Naive thymus-derived CD4-positive, alpha-beta T cell (primary cell): Measurements from ENCODE around the gene CLASRP. TPM values are rescaled to one million over a fixed set of nuclear protein-coding genes. Genes with fewer than 3 reads are reported as not detected.

Source experiments
- ATAC-seq: fragments of 150-1000 bp; cut with Tn5 transposase; 2 replicates; pipeline ENCODE4 v1.10.0; 2021; ENCODE audit warnings: mild to moderate bottlenecking, moderate library complexity
- CTCF ChIA-PET: fragments of 350-600 bp; sonication (Branson Sonifier 250); formaldehyde crosslinking; loops from one replicate; lab custom pipeline; 2021; ENCODE audit warnings: antibody characterized with exemption; lab: Charles Lee
- POLR2A ChIA-PET: fragments of 350-600 bp; sonication (Branson Sonifier 250); formaldehyde crosslinking; loops from one replicate; lab custom pipeline; 2021; ENCODE audit warnings: antibody characterized with exemption, inconsistent platforms; lab: Charles Lee
- DNase-seq, 9 donors: peaks; one replicate each; pipeline versions ENCODE4 v3.0.0 to v3.0.0-alpha.2; 2020 to 2022; ENCODE audit warnings: mixed read lengths in 1 of 9
- H3K27ac ChIP-seq: one replicate; pipeline ENCODE4 v1.7.0; 2013; ENCODE audit warnings: mild to moderate bottlenecking, low read depth, low read length, moderate library complexity
- H3K27me3 ChIP-seq, 2 donors: one replicate each; pipeline ENCODE4 v1.7.0; 2013; ENCODE audit warnings: low read length in 2 of 2, mild to moderate bottlenecking in 2 of 2, moderate library complexity in 2 of 2; ENCODE audit not compliant: control insufficient read depth in 2 of 2, insufficient read depth in 2 of 2
- H3K36me3 ChIP-seq, 3 experiments: 1 replicate in 2 of 3; 2 replicates in 1 of 3; pipeline ENCODE4 v1.7.0; 2013; ENCODE audit warnings: low read length in 3 of 3, mild to moderate bottlenecking in 3 of 3, moderate library complexity in 1 of 3; ENCODE audit not compliant: insufficient read depth in 3 of 3, control insufficient read depth in 2 of 3
- H3K4me1 ChIP-seq, 2 donors: one replicate each; pipeline ENCODE4 v1.7.0; 2013; ENCODE audit warnings: low read length in 2 of 2, mild to moderate bottlenecking in 2 of 2, moderate library complexity in 1 of 2; ENCODE audit not compliant: control insufficient read depth in 2 of 2, insufficient read depth in 2 of 2
- H3K4me3 ChIP-seq: 2 replicates; pipeline ENCODE4 v1.7.0; 2013; ENCODE audit warnings: mild to moderate bottlenecking, low read length
- H3K9me3 ChIP-seq, 3 experiments: 1 replicate in 2 of 3; 2 replicates in 1 of 3; pipeline ENCODE4 v1.7.0; 2013; ENCODE audit warnings: low read length in 3 of 3; ENCODE audit not compliant: control insufficient read depth in 2 of 3
- H3K27ac Mint-ChIP-seq, 9 donors: one replicate each; pipeline ENCODE4 v1.8.0; 2020 to 2022; ENCODE audit warnings: mixed read lengths in 9 of 9, mild to moderate bottlenecking in 8 of 9, moderate library complexity in 5 of 9, inconsistent platforms in 2 of 9
- H3K27me3 Mint-ChIP-seq, 5 donors: one replicate each; pipeline ENCODE4 v1.8.0; 2021 to 2022; ENCODE audit warnings: mixed read lengths in 5 of 5, mild to moderate bottlenecking in 1 of 5
- H3K36me3 Mint-ChIP-seq, 5 donors: one replicate each; pipeline ENCODE4 v1.8.0; 2020 to 2022; ENCODE audit warnings: mixed read lengths in 5 of 5, mild to moderate bottlenecking in 3 of 5, inconsistent platforms in 1 of 5
- H3K4me1 Mint-ChIP-seq, 7 donors: one replicate each; pipeline ENCODE4 v1.8.0; 2020 to 2022; ENCODE audit warnings: mixed read lengths in 7 of 7, mild to moderate bottlenecking in 3 of 7, inconsistent platforms in 1 of 7
- H3K4me3 Mint-ChIP-seq, 10 donors: one replicate each; pipeline ENCODE4 v1.8.0; 2020 to 2022; ENCODE audit warnings: mild to moderate bottlenecking in 10 of 10, mixed read lengths in 10 of 10, moderate library complexity in 6 of 10, inconsistent platforms in 2 of 10
- H3K9me3 Mint-ChIP-seq, 11 donors: one replicate each; pipeline ENCODE4 v1.8.0; 2020 to 2022; ENCODE audit warnings: mixed read lengths in 11 of 11, mild to moderate bottlenecking in 4 of 11, inconsistent platforms in 1 of 11, moderate library complexity in 1 of 11
- intact Hi-C, 2 donors: fragments of 100-400 bp; cut with micrococcal nuclease; formaldehyde crosslinking; loops; one replicate each; pipeline ENCODE4 v1.15.1; 2023
- polyA plus RNA-seq, 2 donors: library from polyadenylated mRNA; unstranded; fragments of 300-500 nt; fragmentation: Illumina TruSeq; gene quantifications; one replicate each; pipeline ENCODE4 v1.2.3, GENCODE V29; 2021
- total RNA-seq, 6 experiments: library from RNA in 5 of 6; stranded (reverse) in 5 of 6; gene quantifications; 1 replicate in 5 of 6; 2 replicates in 1 of 6; pipeline ENCODE4 v1.2.3 and lab custom pipeline; 2021 to 2026

CLASRP gene
- total and polyA plus RNA-seq, 7 experiments from 2014 or later, result 3.6 to 185 (median 152) TPM

GRCh38 chr19:45097450-45097775 lies 58.6 kb downstream of the CLASRP start:
- peak overlapping the region in 6 of 9 donors; percentile 22 to 81 (median 42) for H3K27ac Mint-ChIP-seq
- peak overlapping the region in 5 of 10 donors; percentile 24 to 97 (median 50) for H3K4me3 Mint-ChIP-seq
- Histone ChIP-seq H3K27me3 (no peaks in the 10 kb centered on the region), H3K9me3 (no peaks in the 10 kb centered on the region), H3K4me1 (peaks cover 28 to 39% of the 10 kb centered on the region in 2 donors), H3K36me3 (peaks cover 0 to 11% (median 0%) of the 10 kb centered on the region in 3 experiments), H3K4me3 (no peak overlapping the region), H3K27ac (no peak overlapping the region)
- DNase-seq (no peak), ATAC-seq (no peak)
- intact Hi-C loops, result no loop called here
- no peaks in the 10 kb centered on the region for H3K27me3 Mint-ChIP-seq
- CTCF ChIA-PET, result no interaction called here
- peaks cover 49 to 91% (median 80%) of the 10 kb centered on the region in 7 donors for H3K4me1 Mint-ChIP-seq
- H3K9me3 Mint-ChIP-seq, result peaks cover 0 to 5% (median 0%) of the 10 kb centered on the region in 11 donors
- POLR2A ChIA-PET, result interaction anchor here (1.0 kb wide), 1 partner anchor 53 kb away, joined by 3 read pairs; no protein-coding TSS in a partner anchor
- H3K36me3 Mint-ChIP-seq, result peaks cover 0 to 3% (median 0%) of the 10 kb centered on the region in 5 donors

- ChIA-PET CTCF (interaction anchor here (1.0 kb wide), 1 partner anchor 10 kb away, joined by 4 read pairs; no protein-coding TSS in a partner anchor), POLR2A (interaction anchor here (1.0 kb wide), 1 partner anchor 52 kb away, joined by 3 read pairs; no protein-coding TSS in a partner anchor)
- H3K27ac ChIP-seq, result no peak overlapping the region
- no peaks in the 10 kb centered on the region for H3K27me3 Mint-ChIP-seq
- intact Hi-C loops, result no loop called here
- ATAC-seq (no peak), DNase-seq (no peak)
- no peaks in the 10 kb centered on the region for H3K27me3 ChIP-seq
- H3K4me3 Mint-ChIP-seq, result peak overlapping the region in 7 of 10 donors; percentile 24 to 97 (median 48)
- no peaks in the 10 kb centered on the region for H3K9me3 ChIP-seq
- peaks cover 49 to 91% (median 80%) of the 10 kb centered on the region in 7 donors for H3K4me1 Mint-ChIP-seq
- peaks cover 0 to 11% (median 0%) of the 10 kb centered on the region in 3 experiments for H3K36me3 ChIP-seq
- peak overlapping the region in 7 of 9 donors; percentile 10 to 81 (median 61) for H3K27ac Mint-ChIP-seq
- H3K4me1 ChIP-seq, result peaks cover 33 to 44% of the 10 kb centered on the region in 2 donors
- peaks cover 0 to 3% (median 0%) of the 10 kb centered on the region in 5 donors for H3K36me3 Mint-ChIP-seq
- peaks cover 0 to 2% (median 0%) of the 10 kb centered on the region in 11 donors for H3K9me3 Mint-ChIP-seq
- no peak overlapping the region for H3K4me3 ChIP-seq
Observed at GRCh38 chr19:45097776-45098520, 59.1 kb downstream of the CLASRP start.

GRCh38 chr19:45098521-45099466 lies 59.9 kb downstream of the CLASRP start:
- H3K27me3 ChIP-seq, result no peaks in the 10 kb centered on the region
- peaks cover 0 to 2% (median 0%) of the 10 kb centered on the region in 11 donors for H3K9me3 Mint-ChIP-seq
- H3K4me1 ChIP-seq, result peaks cover 30 to 45% of the 10 kb centered on the region in 2 donors
- peaks cover 0 to 7% (median 0%) of the 10 kb centered on the region in 3 experiments for H3K36me3 ChIP-seq
- ATAC-seq, result no peak
- intact Hi-C loops, result no loop called here
- ChIA-PET POLR2A (no interaction called here), CTCF (interaction anchor here (1.0 kb wide), 1 partner anchor 9 kb away, joined by 4 read pairs; no protein-coding TSS in a partner anchor)
- peaks cover 51 to 94% (median 83%) of the 10 kb centered on the region in 7 donors for H3K4me1 Mint-ChIP-seq
- H3K27ac Mint-ChIP-seq, result peak overlapping the region in 8 of 9 donors; percentile 9 to 81 (median 66)
- H3K9me3 ChIP-seq, result no peaks in the 10 kb centered on the region
- DNase-seq, result no peak
- H3K36me3 Mint-ChIP-seq, result peaks cover 0 to 3% (median 0%) of the 10 kb centered on the region in 5 donors
- H3K27ac ChIP-seq, result no peak overlapping the region
- no peaks in the 10 kb centered on the region for H3K27me3 Mint-ChIP-seq
- peak overlapping the region in 8 of 10 donors; percentile 0 to 97 (median 48) for H3K4me3 Mint-ChIP-seq
- H3K4me3 ChIP-seq, result no peak overlapping the region

- peak overlapping the region in 5 of 10 donors; percentile 2 to 77 (median 50) for H3K4me3 Mint-ChIP-seq
Observed at GRCh38 chr19:45099467-45100191, 60.8 kb downstream of the CLASRP start.

GRCh38 chr19:45100201-45100600 lies 61.4 kb downstream of the CLASRP start:
- Histone ChIP-seq H3K4me1 (peaks cover 32 to 47% of the 10 kb centered on the region in 2 donors), H3K36me3 (peaks cover 0 to 7% (median 0%) of the 10 kb centered on the region in 3 experiments), H3K27me3 (no peaks in the 10 kb centered on the region), H3K27ac (no peak overlapping the region), H3K9me3 (no peaks in the 10 kb centered on the region), H3K4me3 (no peak overlapping the region)
- intact Hi-C loops, result no loop called here
- H3K9me3 Mint-ChIP-seq, result no peaks in the 10 kb centered on the region
- H3K27me3 Mint-ChIP-seq, result no peaks in the 10 kb centered on the region
- DNase-seq (no peak), ATAC-seq (no peak)
- H3K4me3 Mint-ChIP-seq, result peak overlapping the region in 1 of 10 donors; percentile 9
- ChIA-PET CTCF (no interaction called here), POLR2A (interaction anchor here (1.0 kb wide), 1 partner anchor 9 kb away, joined by 3 read pairs; no protein-coding TSS in a partner anchor)
- H3K36me3 Mint-ChIP-seq, result no peaks in the 10 kb centered on the region
- peaks cover 51 to 95% (median 84%) of the 10 kb centered on the region in 7 donors for H3K4me1 Mint-ChIP-seq
- peak overlapping the region in 1 of 9 donors; percentile 19 for H3K27ac Mint-ChIP-seq

More at GRCh38 chr19:45099467-45100191, 60.8 kb downstream of the CLASRP start:
- DNase-seq (no peak), ATAC-seq (no peak)
- no peaks in the 10 kb centered on the region for H3K27me3 Mint-ChIP-seq
- no peaks in the 10 kb centered on the region for H3K27me3 ChIP-seq
- no peak overlapping the region for H3K27ac ChIP-seq
- no peak overlapping the region for H3K4me3 ChIP-seq
- intact Hi-C loops, result no loop called here
- H3K9me3 ChIP-seq, result no peaks in the 10 kb centered on the region
- peaks cover 51 to 94% (median 83%) of the 10 kb centered on the region in 7 donors for H3K4me1 Mint-ChIP-seq
- CTCF ChIA-PET, result no interaction called here
- POLR2A ChIA-PET, result interaction anchor here (1.0 kb wide), 1 partner anchor 8 kb away, joined by 3 read pairs; no protein-coding TSS in a partner anchor
- peaks cover 30 to 45% of the 10 kb centered on the region in 2 donors for H3K4me1 ChIP-seq
- H3K36me3 ChIP-seq, result peaks cover 0 to 7% (median 0%) of the 10 kb centered on the region in 3 experiments
- H3K27ac Mint-ChIP-seq, result peak overlapping the region in 4 of 9 donors; percentile 9 to 81 (median 64)
- H3K9me3 Mint-ChIP-seq, result peaks cover 0 to under 1% (median 0%) of the 10 kb centered on the region in 11 donors
- H3K36me3 Mint-ChIP-seq, result peaks cover 0 to 3% (median 0%) of the 10 kb centered on the region in 5 donors
